Endodermal cell (in vitro differentiated cells): ENCODE data around the gene GPC4. TPM values are rescaled to one million over a fixed set of nuclear protein-coding genes. Genes with fewer than 3 reads are reported as not detected.

Experiments
- DNase-seq: peaks from one replicate; pipeline ENCODE4 v3.0.0-alpha.2; 2017
- H3K27ac ChIP-seq: 2 replicates; pipeline ENCODE4 v1.5.1; 2013; ENCODE audit warnings: mild to moderate bottlenecking, low read depth, low read length, moderate library complexity
- H3K27me3 ChIP-seq: 2 replicates; pipeline ENCODE4 v1.6.1; 2013; ENCODE audit warnings: mild to moderate bottlenecking, low read length, moderate library complexity; ENCODE audit not compliant: insufficient read depth, control insufficient read depth, poor library complexity, severe bottlenecking
- H3K36me3 ChIP-seq: 2 replicates; pipeline ENCODE4 v1.7.0; 2013; ENCODE audit warnings: mild to moderate bottlenecking, low read length, moderate library complexity; ENCODE audit not compliant: control insufficient read depth, insufficient read depth
- H3K4me1 ChIP-seq: one replicate; pipeline ENCODE4 v1.7.0; 2013; ENCODE audit warnings: low read length; ENCODE audit not compliant: control insufficient read depth, insufficient read depth
- H3K4me3 ChIP-seq: 2 replicates; pipeline ENCODE4 v1.5.1; 2013; ENCODE audit warnings: mild to moderate bottlenecking, low read length, moderate library complexity
- H3K9ac ChIP-seq: 2 replicates; pipeline ENCODE4 v1.6.1; 2013; ENCODE audit warnings: mild to moderate bottlenecking, low read length, moderate library complexity; ENCODE audit not compliant: poor library complexity, severe bottlenecking; ENCODE audit errors: extremely low read depth
- H3K9me3 ChIP-seq: 2 replicates; pipeline ENCODE4 v1.6.1; 2013; ENCODE audit warnings: mild to moderate bottlenecking, low read length, moderate library complexity; ENCODE audit not compliant: control insufficient read depth
- H3K27ac Mint-ChIP-seq: 2 replicates; pipeline ENCODE4 v1.8.0; 2020; ENCODE audit warnings: mixed read lengths
- H3K27me3 Mint-ChIP-seq: 2 replicates; pipeline ENCODE4 v1.8.0; 2021; ENCODE audit warnings: mild to moderate bottlenecking, mixed read lengths; ENCODE audit not compliant: insufficient read depth
- H3K36me3 Mint-ChIP-seq: 2 replicates; pipeline ENCODE4 v1.8.0; 2020; ENCODE audit warnings: low read depth, mixed read lengths
- H3K4me1 Mint-ChIP-seq: 2 replicates; pipeline ENCODE4 v1.8.0; 2020; ENCODE audit warnings: mixed read lengths
- H3K4me3 Mint-ChIP-seq: 2 replicates; pipeline ENCODE4 v1.8.0; 2020; ENCODE audit warnings: mild to moderate bottlenecking, moderate library complexity, mixed read lengths
- H3K9me3 Mint-ChIP-seq: 2 replicates; pipeline ENCODE4 v1.8.0; 2020; ENCODE audit warnings: mild to moderate bottlenecking, mixed read lengths
- WGBS, 2 experiments: methylation state at CpG; one replicate each; pipeline versions ENCODE4 v1.1.5 to v1.1.7; 2013; ENCODE audit warnings: missing lambda C conversion rate in 2 of 2, mixed read lengths in 1 of 2; ENCODE audit not compliant: insufficient coverage in 1 of 2, insufficient read length in 1 of 2; 5-methylcytosine and 5-hydroxymethylcytosine counted together
- total RNA-seq, 2 donors: library from RNA; stranded (reverse); fragmentation: NEBNext Ultra II Directional in 1 of 2; extraction: Animal tissue kit (Norgen Biotek cat#: 25700) in 1 of 2; gene quantifications; 2 replicates in 1 of 2; 3 replicates in 1 of 2; pipeline ENCODE4 v1.2.1, GENCODE V29; 2021
- TF ChIP-seq, protein P1 (sequence below): fragments of 200-600 bp; sonication (generic); conservative IDR thresholded peaks from 2 replicates; pipeline ENCODE4 v1.5.0; 2021; ENCODE audit warnings: antibody characterized with exemption, mild to moderate bottlenecking

Gene GPC4
- total RNA-seq, 2 donors from 2014 or later, result 281 to 829 TPM

DNA sequence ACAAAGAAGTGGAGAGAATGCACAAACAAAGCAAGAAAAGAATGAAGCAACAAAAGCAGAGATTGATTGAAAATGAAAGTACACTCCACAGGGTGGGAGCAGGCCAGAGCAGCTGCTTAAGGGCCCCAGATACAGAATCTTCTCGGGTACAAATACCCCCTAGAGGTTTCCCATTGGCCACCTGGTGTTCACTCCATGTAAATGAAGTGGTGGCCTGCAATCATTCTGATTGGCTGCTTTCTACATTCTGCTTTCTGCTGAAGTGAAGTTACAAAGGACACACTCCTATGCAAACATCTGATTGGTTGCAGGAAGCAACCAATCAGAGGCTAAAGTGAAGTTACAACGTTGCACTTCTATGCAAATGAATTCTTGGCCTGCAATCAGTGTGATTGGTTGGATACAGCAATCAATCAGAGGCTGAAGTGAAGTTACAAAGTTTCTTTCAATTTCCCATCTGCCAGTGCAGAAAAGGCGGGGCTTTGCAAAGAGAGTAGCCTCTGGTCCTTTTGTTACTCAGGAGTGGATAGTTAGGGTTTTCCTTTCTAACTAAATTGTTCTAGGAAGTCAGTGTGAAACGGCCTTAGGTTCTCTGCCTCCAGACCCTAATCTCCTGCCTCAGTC is 19.0 kb upstream of the GPC4 start:
- Mint-ChIP-seq H3K9me3 (peaks cover 1% of the 10 kb centered on the region), H3K27ac (no peak overlapping the region), H3K36me3 (no peaks in the 10 kb centered on the region), H3K4me3 (no peak overlapping the region), H3K27me3 (no peaks in the 10 kb centered on the region), H3K4me1 (peaks cover 46% of the 10 kb centered on the region)
- Histone ChIP-seq H3K4me1 (peaks cover 7% of the 10 kb centered on the region), H3K27me3 (no peaks in the 10 kb centered on the region), H3K9me3 (peaks cover 4% of the 10 kb centered on the region), H3K36me3 (no peaks in the 10 kb centered on the region), H3K27ac (no peak overlapping the region), H3K4me3 (no peak overlapping the region), H3K9ac (no peak overlapping the region)
- TF ChIP-seq, protein P1, sequence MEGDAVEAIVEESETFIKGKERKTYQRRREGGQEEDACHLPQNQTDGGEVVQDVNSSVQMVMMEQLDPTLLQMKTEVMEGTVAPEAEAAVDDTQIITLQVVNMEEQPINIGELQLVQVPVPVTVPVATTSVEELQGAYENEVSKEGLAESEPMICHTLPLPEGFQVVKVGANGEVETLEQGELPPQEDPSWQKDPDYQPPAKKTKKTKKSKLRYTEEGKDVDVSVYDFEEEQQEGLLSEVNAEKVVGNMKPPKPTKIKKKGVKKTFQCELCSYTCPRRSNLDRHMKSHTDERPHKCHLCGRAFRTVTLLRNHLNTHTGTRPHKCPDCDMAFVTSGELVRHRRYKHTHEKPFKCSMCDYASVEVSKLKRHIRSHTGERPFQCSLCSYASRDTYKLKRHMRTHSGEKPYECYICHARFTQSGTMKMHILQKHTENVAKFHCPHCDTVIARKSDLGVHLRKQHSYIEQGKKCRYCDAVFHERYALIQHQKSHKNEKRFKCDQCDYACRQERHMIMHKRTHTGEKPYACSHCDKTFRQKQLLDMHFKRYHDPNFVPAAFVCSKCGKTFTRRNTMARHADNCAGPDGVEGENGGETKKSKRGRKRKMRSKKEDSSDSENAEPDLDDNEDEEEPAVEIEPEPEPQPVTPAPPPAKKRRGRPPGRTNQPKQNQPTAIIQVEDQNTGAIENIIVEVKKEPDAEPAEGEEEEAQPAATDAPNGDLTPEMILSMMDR, result peak; percentile 53
- DNase-seq, result no peak
- WGBS, 2 experiments, result 17 to 74% methylated on average over 1 to 4 of the region's 4 CpGs

DNA sequence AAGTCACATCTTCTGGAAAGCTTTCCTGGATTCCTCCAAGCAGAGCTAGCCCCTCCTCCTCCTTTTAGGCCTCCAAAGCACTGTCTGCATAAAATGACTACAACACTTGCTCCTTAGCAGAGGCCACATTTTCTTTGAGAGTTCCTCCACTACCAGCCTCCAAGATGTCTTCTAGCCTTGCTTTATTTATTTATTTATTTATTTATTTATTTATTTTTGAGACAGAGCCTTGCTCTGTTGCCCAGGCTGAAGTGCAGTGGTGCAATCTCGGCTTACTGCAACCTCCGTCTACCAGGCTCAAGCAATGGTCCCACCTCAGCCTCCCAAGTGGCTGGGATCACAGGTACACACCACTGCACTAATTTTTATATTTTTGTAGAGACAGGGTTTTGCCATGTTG is 4.6 kb upstream of the GPC4 start:
- 96% methylated on average over 2 of the region's 2 CpGs; no CpG with 5 or more reads in 1 of the 2 experiments for WGBS, 2 experiments
- Histone ChIP-seq H3K9me3 (no peaks in the 10 kb centered on the region), H3K27ac (no peak overlapping the region), H3K4me3 (no peak overlapping the region), H3K9ac (no peak overlapping the region), H3K36me3 (no peaks in the 10 kb centered on the region), H3K27me3 (no peaks in the 10 kb centered on the region), H3K4me1 (no peaks in the 10 kb centered on the region)
- no peak for DNase-seq
- Mint-ChIP-seq H3K36me3 (no peaks in the 10 kb centered on the region), H3K4me1 (peaks cover 36% of the 10 kb centered on the region), H3K27me3 (no peaks in the 10 kb centered on the region), H3K4me3 (no peak overlapping the region), H3K27ac (no peak overlapping the region), H3K9me3 (no peaks in the 10 kb centered on the region)
- TF ChIP-seq, protein P1, result no peak

DNA sequence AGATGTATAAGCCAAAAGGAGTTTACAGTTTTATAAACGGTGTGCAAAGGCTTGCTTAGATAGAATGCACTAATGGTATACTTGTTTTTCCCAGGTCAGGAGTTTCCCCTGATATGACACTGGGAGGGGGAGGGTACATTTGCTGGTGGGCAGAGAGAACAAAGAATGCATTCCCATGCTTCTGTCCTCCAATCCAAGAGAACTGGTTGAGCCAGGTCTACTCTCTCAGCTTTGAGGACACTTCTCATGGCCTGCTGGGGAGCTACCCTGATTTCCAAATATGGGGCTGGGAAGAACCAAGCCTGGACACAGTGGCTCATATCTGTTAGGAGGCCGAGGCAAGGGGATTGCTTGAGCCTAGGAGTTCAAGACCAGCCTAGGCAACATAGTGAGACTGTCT is 3.3 kb upstream of the GPC4 start:
- Mint-ChIP-seq H3K9me3 (no peaks in the 10 kb centered on the region), H3K27ac (peak overlapping the region; percentile 8), H3K27me3 (no peaks in the 10 kb centered on the region), H3K4me3 (no peak overlapping the region), H3K36me3 (peaks cover 5% of the 10 kb centered on the region), H3K4me1 (peaks cover 32% of the 10 kb centered on the region)
- Histone ChIP-seq H3K9me3 (no peaks in the 10 kb centered on the region), H3K27ac (no peak overlapping the region), H3K36me3 (no peaks in the 10 kb centered on the region), H3K27me3 (no peaks in the 10 kb centered on the region), H3K9ac (no peak overlapping the region), H3K4me3 (no peak overlapping the region), H3K4me1 (no peaks in the 10 kb centered on the region)
- TF ChIP-seq, protein P1, result no peak
- no peak for DNase-seq
- WGBS, 2 experiments, result 87% methylated on average over 2 of the region's 2 CpGs; no CpG with 5 or more reads in 1 of the 2 experiments
